HAP-1 (cell line): ENCODE results near the gene A2M.

Experiments
- DNase-seq, 2 experiments: peaks; one replicate each; pipeline ENCODE4 v3.0.0-alpha.2; 2016 to 2020; ENCODE audit warnings: low spot score in 2 of 2
- H3K27me3 ChIP-seq: fragments of 250-450 bp; sonication (Bioruptor Pico); 2 replicates; pipeline ENCODE4 v1.5.1; 2020; ENCODE audit warnings: low read depth, mild to moderate bottlenecking, moderate library complexity
- H3K36me3 ChIP-seq: fragments of 250-450 bp; sonication (Bioruptor Pico); replicated peaks from 2 replicates; pipeline ENCODE4 v1.5.1; 2020; ENCODE audit warnings: mild to moderate bottlenecking
- H3K4me1 ChIP-seq: fragments of 250-450 bp; sonication (Bioruptor Pico); 2 replicates; pipeline ENCODE4 v1.5.1; 2020; ENCODE audit warnings: mild to moderate bottlenecking
- H3K4me3 ChIP-seq: fragments of 250-450 bp; sonication (Bioruptor Pico); 2 replicates; pipeline ENCODE4 v1.5.1; 2020; ENCODE audit warnings: mild to moderate bottlenecking, moderate library complexity
- H3K9me3 ChIP-seq: fragments of 250-450 bp; sonication (Bioruptor Pico); 2 replicates; pipeline ENCODE4 v1.5.1; 2020; ENCODE audit warnings: mild to moderate bottlenecking, moderate library complexity
- in situ Hi-C: fragments of 300-500 bp; cut with MboI; formaldehyde crosslinking; loops from 3 replicates; pipeline ENCODE4 v1.14.3; 2020; ENCODE audit warnings: low sequenced_read_pairs, inconsistent platforms, mixed read lengths

The A2M gene

GRCh38 chr12:9112076-9112853 lies 3.5 kb downstream of the A2M start:
- Histone ChIP-seq H3K4me3 (no peak overlapping the region), H3K27me3 (no peaks in the 10 kb centered on the region), H3K9me3 (no peaks in the 10 kb centered on the region), H3K4me1 (peaks cover 2% of the 10 kb centered on the region; the same call in 1 of the 2 replicates), H3K36me3 (no peaks in the 10 kb centered on the region)
- in situ Hi-C loops = no loop called here
- no peak for DNase-seq

- Histone ChIP-seq H3K4me1 (peaks cover 2% of the 10 kb centered on the region; the same call in 1 of the 2 replicates), H3K36me3 (no peaks in the 10 kb centered on the region), H3K9me3 (no peaks in the 10 kb centered on the region), H3K4me3 (no peak overlapping the region), H3K27me3 (no peaks in the 10 kb centered on the region)
- in situ Hi-C loops = no loop called here
- DNase-seq = no peak
Observed at GRCh38 chr12:9111525-9111924, 4.2 kb downstream of the A2M start.

- H3K9me3 ChIP-seq = no peaks in the 10 kb centered on the region
- no peaks in the 10 kb centered on the region for H3K27me3 ChIP-seq
- in situ Hi-C loops = no loop called here
- no peaks in the 10 kb centered on the region for H3K4me1 ChIP-seq
- no peak overlapping the region for H3K4me3 ChIP-seq
- no peaks in the 10 kb centered on the region for H3K36me3 ChIP-seq
- DNase-seq = no peak
Observed at GRCh38 chr12:9109737-9110491, 5.8 kb downstream of the A2M start.

GRCh38 chr12:9109213-9109522 lies 6.6 kb downstream of the A2M start:
- no peaks in the 10 kb centered on the region for H3K9me3 ChIP-seq
- H3K4me3 ChIP-seq = no peak overlapping the region
- H3K4me1 ChIP-seq = no peaks in the 10 kb centered on the region
- in situ Hi-C loops = no loop called here
- no peak for DNase-seq
- H3K27me3 ChIP-seq = no peaks in the 10 kb centered on the region
- H3K36me3 ChIP-seq = no peaks in the 10 kb centered on the region

- Histone ChIP-seq H3K9me3 (no peaks in the 10 kb centered on the region), H3K4me3 (no peak overlapping the region), H3K4me1 (no peaks in the 10 kb centered on the region), H3K36me3 (no peaks in the 10 kb centered on the region), H3K27me3 (no peaks in the 10 kb centered on the region)
- DNase-seq = no peak
- in situ Hi-C loops = no loop called here
Observed at GRCh38 chr12:9108504-9109212, 7.1 kb downstream of the A2M start.

- Histone ChIP-seq H3K9me3 (no peaks in the 10 kb centered on the region), H3K36me3 (no peaks in the 10 kb centered on the region), H3K4me3 (no peak overlapping the region), H3K4me1 (no peaks in the 10 kb centered on the region), H3K27me3 (no peaks in the 10 kb centered on the region)
- in situ Hi-C loops = no loop called here
- DNase-seq = no peak
Observed at GRCh38 chr12:9107542-9107873, 8.2 kb downstream of the A2M start.

GRCh38 chr12:9106610-9107541 lies 8.8 kb downstream of the A2M start:
- DNase-seq = no peak
- no peaks in the 10 kb centered on the region for H3K27me3 ChIP-seq
- in situ Hi-C loops = no loop called here
- H3K4me1 ChIP-seq = no peaks in the 10 kb centered on the region
- H3K4me3 ChIP-seq = no peak overlapping the region
- H3K36me3 ChIP-seq = no peaks in the 10 kb centered on the region
- no peaks in the 10 kb centered on the region for H3K9me3 ChIP-seq

GRCh38 chr12:9106067-9106466 lies 9.7 kb downstream of the A2M start:
- H3K36me3 ChIP-seq = no peaks in the 10 kb centered on the region
- no peaks in the 10 kb centered on the region for H3K9me3 ChIP-seq
- in situ Hi-C loops = no loop called here
- no peaks in the 10 kb centered on the region for H3K27me3 ChIP-seq
- no peak for DNase-seq
- H3K4me1 ChIP-seq = no peaks in the 10 kb centered on the region
- H3K4me3 ChIP-seq = no peak overlapping the region

GRCh38 chr12:9104767-9105423 lies 10.8 kb downstream of the A2M start:
- in situ Hi-C loops = no loop called here
- no peaks in the 10 kb centered on the region for H3K36me3 ChIP-seq
- no peak for DNase-seq
- no peaks in the 10 kb centered on the region for H3K9me3 ChIP-seq
- no peaks in the 10 kb centered on the region for H3K4me1 ChIP-seq
- H3K27me3 ChIP-seq = no peaks in the 10 kb centered on the region
- no peak overlapping the region for H3K4me3 ChIP-seq

- in situ Hi-C loops = no loop called here
- Histone ChIP-seq H3K27me3 (no peaks in the 10 kb centered on the region), H3K4me1 (no peaks in the 10 kb centered on the region), H3K36me3 (no peaks in the 10 kb centered on the region), H3K9me3 (no peaks in the 10 kb centered on the region), H3K4me3 (no peak overlapping the region)
- DNase-seq = no peak
Observed at GRCh38 chr12:9104087-9104486, 11.6 kb downstream of the A2M start.

- H3K4me3 ChIP-seq = no peak overlapping the region
- no peaks in the 10 kb centered on the region for H3K9me3 ChIP-seq
- no peaks in the 10 kb centered on the region for H3K36me3 ChIP-seq
- no peak for DNase-seq
- in situ Hi-C loops = no loop called here
- H3K4me1 ChIP-seq = peaks cover 6% of the 10 kb centered on the region
- H3K27me3 ChIP-seq = no peaks in the 10 kb centered on the region
Observed at GRCh38 chr12:9103050-9103849, 12.5 kb downstream of the A2M start.

GRCh38 chr12:9101018-9101687 lies 14.6 kb downstream of the A2M start:
- no peaks in the 10 kb centered on the region for H3K27me3 ChIP-seq
- H3K9me3 ChIP-seq = no peaks in the 10 kb centered on the region
- H3K4me3 ChIP-seq = no peak overlapping the region
- no peaks in the 10 kb centered on the region for H3K36me3 ChIP-seq
- in situ Hi-C loops = no loop called here
- H3K4me1 ChIP-seq = peaks cover 13% of the 10 kb centered on the region
- no peak for DNase-seq
